NCI-H748 treated with DMSO at 0.1 percent for 48 hours (cell line): ENCODE measurements around the gene ALB.

Source experiments
- DNase-seq: peaks from one replicate; lab custom pipeline; 2025; lab: John Stamatoyannopoulos, UW

ALB gene

DNA sequence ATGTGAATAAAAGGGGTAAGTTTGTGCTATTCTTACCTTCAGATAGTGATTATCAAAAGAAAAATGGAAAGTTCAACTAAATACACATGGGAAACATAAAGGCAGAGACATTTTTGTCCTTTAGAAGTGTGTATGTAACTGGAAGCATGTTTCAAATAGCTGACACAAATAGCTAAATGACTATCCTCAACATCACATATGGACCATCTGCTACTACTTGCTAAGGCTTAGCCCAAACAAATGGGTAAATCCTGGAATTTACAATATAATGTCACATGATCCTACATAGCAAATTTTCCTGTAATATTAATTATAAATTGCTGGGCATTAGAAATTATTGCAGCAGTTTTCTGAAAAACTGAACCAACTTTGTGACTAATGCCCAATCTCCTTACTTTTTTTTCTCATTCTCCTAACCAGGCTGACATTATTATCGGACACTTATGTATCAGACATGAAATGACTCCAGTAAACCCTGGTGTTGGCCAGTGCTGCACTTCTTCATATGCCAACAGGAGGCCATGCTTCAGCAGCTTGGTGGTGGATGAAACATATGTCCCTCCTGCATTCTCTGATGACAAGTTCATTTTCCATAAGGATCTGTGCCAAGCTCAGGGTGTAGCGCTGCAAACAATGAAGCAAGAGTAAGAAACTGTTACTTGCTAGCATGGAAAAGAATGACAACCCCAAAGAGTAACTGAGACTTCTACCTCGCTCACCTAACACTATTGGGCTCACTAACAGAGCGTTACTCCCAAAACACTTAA is 48.1 kb downstream of the ALB start:
- no peak for DNase-seq

DNA sequence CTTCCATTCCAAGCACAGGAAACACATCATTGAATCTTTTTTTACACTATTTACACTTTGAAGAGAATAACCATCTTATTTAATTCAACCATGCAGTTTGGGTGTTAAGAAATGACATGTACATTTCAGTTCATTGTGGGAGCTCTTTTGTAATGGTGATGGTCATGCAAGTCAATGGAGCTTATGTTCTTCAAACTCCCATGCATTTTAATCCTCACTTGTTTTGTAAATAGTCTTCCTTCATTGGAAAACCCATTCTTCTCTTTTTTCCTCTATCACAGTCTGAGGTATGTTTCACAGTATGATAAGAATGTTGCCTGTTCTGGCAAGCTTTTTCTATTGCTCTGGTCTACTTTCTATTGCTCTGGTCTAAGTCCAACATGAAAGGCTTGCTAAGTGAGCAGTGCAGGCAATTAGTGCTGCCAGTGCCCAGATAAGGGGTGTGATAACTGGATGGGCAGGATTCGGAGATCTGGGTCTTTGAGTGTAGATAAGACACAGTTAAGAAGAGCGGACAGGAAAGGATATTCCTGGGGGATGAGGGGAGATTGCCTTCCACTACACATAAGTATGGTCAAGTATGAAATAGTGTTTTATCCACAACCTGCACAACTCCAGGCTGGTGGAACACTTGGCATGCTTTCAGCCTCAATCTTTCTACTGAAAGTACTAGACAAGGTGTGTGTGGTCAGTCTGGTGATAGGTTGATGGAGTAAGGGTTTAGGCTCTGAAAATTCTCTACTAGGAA is 49.0 kb downstream of the ALB start:
- DNase-seq, result no peak

DNA sequence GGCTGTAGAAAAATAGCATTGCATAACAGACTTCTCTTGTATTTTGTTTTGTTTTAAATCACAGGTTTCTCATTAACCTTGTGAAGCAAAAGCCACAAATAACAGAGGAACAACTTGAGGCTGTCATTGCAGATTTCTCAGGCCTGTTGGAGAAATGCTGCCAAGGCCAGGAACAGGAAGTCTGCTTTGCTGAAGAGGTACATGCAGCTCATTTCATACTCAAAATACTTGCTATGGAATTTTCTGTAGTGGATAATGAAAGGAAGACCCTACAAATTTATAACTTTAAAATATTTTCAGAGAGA is 49.6 kb downstream of the ALB start:
- DNase-seq, result no peak

DNA sequence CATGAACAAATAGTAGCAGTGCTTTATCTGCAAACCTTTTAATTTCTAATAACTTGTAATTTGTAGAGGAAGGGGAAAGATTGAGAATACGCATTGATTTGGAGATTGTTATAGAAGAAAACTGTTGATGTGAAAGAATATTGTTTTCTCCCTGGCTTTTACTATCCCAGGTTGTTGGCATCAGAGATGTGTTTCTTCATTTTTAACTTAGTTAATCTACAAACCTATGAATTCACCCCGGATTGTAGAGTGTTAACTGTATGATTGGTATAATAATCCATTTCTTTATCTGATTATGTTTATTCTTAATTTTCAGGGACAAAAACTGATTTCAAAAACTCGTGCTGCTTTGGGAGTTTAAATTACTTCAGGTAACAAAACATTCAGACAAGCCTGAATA is 50.8 kb downstream of the ALB start:
- DNase-seq, result no peak

DNA sequence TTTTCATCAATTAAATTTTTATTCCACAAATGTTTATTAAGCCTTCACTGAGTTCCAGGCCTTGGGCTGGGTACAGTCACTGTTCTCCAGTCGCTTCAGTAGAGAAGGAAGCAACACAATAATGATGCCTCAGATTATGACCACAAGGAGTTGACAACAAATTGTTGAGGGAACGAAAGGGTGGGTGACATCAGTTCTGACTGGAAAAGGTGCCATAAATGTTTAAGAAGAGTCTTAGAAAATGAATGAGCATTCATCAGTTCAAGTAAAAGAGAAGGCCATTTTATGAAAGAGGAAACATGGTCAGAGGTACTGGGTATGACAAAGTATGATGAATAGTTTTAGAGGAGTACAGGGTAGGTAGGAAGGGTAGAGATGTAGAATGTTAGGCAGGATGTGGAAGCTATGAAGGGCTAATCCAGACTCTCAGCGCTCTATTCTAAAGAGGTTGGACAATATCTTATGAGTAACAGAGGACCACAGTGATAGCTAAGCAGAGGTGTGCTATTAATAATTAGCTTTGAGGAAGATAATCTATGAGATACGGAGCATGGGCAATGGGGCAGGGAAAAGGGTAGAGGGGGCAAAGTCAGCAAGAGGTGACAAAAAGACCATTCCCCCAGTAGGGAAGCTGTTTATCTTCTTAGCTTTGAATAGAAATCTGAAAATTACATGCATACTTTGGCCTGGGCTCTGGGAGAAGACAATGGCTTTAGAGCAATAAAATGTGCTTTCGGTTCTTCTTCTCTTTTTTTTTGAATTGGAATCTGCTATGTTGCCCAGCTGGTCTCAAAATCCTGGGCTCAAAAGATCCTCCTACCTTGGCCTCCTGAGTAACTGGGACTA is 52.3 kb downstream of the ALB start:
- DNase-seq, result no peak

DNA sequence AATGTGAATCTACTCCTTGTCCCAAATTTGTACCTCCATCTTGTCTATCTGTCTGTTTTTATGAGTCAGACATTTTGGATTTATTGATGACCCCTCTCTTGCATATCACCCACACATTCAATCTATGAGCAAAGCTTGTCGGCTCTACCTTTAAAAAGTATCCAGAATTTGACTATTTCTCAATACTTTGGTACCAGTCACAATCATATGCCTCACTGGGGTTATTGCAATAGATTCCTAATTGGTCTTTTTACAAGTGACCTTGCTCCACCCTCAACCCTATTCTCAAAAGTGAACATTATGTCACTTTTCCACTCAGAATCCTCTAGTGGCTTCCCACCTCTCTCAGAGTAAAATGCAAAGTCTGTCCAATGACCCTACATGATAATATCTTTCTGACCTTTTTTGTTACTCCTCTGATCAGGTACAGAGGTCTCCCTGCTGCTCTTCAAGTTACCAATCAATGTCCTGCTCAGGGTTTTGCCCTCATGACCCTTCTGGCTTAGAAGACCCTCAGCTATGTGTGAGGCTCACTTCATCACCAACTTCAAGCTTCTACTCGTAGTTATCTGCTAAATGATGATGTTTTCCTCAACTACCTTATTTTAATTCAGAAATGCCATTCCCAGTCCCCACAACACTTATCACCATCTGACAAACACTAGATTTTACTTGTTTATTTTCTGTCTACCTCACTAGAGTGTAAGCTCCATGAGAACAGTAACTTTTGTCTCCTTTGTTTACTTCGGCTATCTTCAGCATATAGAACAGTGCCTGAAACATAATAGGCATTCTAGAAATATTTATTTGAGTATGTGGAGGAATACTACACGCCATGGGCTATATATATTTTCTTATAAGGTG is 54.3 kb downstream of the ALB start:
- DNase-seq, result no peak

DNA sequence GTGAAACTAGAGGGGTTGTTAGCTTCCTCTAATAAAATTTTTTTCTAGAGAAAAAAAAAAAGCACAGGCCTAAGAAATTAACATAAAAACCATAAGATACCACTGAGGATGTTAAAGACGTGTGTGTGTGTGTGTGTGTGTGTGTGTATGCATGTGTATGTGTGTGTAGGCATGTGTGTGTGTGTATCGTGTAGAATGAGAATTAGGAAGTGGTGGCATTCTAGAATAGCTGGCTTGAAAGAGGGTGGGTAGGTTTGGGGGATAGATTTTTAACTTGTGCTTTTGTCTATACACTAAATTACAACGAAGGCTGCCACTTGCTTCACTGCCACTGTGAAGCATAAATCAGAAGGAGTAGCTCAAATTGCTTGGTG is 54.9 kb downstream of the ALB start:
- no peak for DNase-seq

DNA sequence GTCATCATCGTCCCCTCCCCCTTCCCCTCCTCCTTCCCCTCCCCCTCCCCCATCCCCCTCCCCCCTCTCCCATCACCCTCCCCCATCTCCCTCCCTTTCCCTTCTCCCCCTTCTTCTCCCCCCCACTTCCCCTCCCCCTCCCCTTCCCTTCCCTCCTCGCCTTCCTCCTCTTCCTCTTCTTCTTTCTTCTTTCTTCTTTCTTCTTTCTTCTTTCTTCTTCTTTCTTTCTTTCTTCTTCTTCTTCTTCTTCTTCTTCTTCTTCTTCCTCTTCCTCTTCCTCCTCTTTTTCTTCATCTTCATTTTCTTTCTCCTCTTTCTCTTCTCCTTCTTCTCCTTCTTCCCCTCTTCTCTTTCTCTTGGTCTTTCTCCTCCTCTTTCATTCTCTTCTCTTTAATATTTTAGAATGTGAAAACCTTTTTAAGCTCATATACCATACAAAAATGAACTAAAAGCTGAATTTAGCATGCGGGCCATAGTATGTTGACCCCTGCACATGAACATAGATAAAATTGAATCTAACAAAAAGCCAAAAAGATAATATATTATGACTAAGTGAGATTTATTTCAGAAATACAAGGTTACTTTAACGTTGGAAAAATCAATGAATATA is 56.9 kb downstream of the ALB start:
- DNase-seq, result no peak

DNA sequence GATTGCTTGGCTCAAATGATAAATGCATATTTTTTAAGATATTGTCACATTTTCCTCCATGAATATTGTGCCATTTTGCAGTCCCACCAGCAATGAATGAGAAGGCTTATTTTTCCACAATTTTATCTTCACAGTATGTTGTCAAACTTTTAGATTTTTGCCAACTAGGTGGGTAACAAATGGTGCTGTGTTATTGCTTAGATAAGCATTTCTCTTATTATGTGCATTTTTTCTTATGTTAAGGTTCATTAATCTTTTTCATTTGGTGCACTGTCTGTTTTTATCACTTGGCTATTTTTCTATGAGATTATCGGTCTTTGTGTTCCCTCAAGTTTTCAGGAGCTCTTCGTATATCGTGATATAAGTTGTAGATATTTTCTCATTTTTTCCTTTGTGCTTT is 64.1 kb downstream of the ALB start:
- no peak for DNase-seq

DNA sequence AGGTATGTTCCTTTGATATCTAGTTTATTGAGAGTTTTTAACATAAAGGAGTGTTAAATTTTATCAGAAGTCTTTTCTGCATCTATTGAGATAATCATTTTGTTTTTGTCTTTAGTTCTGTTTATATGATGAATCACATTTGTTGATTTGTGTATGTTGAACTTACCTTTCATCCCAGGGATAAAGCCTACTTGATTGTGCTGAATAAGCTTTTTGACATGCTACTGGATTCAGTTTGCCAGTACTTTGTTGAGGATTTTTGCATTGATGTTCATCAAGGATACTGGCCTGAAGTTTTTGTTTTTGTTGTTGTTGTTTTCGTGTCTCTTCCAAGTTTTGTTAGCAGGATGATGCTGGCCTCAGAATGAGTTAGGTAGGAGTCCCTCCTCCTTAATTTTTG is 66.6 kb downstream of the ALB start:
- no peak for DNase-seq
